ENCODE data around the gene POMP.

Gene POMP

GRCh38 chr13:28704282-28704681 lies 45.4 kb downstream of the POMP start:
- DNase-seq: no peak

- DNase-seq: no peak
Observed at GRCh38 chr13:28704919-28705318, 46.0 kb downstream of the POMP start.

GRCh38 chr13:28705461-28706083 lies 46.6 kb downstream of the POMP start:
- peak; percentile 31 for DNase-seq

- peak; percentile 79 for DNase-seq
Observed at GRCh38 chr13:28707629-28708427, 48.9 kb downstream of the POMP start.

GRCh38 chr13:28710161-28710560 lies 51.2 kb downstream of the POMP start:
- DNase-seq: no peak

- no peak for DNase-seq
Observed at GRCh38 chr13:28714651-28715050, 55.7 kb downstream of the POMP start.

GRCh38 chr13:28716511-28716910 lies 57.6 kb downstream of the POMP start:
- no peak for DNase-seq

- DNase-seq: no peak
Observed at GRCh38 chr13:28717170-28717569, 58.2 kb downstream of the POMP start.

GRCh38 chr13:28718196-28718542 lies 59.2 kb downstream of the POMP start:
- DNase-seq: no peak

- DNase-seq: peak; percentile 96
Observed at GRCh38 chr13:28718543-28719226, 59.8 kb downstream of the POMP start, which contains the start of gene SLC46A3. Gene SLC46A3 (minus strand): TSS chr13:28718970. CDS start chr13:28717998, 972 bp downstream.

GRCh38 chr13:28719227-28720055 lies 60.5 kb downstream of the POMP start:
- peak; percentile 39 for DNase-seq

GRCh38 chr13:28723806-28724205 lies 64.9 kb downstream of the POMP start:
- DNase-seq: no peak

GRCh38 chr13:28725046-28725610 lies 66.2 kb downstream of the POMP start:
- DNase-seq: no peak
